HEK293 (cell line): ENCODE data around the gene COPA.

Source experiments
- CTCF ChIA-PET: fragments of 350-600 bp; formaldehyde crosslinking; extraction: SDS; loops from one replicate; lab custom pipeline; 2021; ENCODE audit warnings: antibody characterized with exemption; lab: Yijun Ruan, JAX
- POLR2A ChIA-PET: fragments of 300-600 bp; formaldehyde crosslinking; extraction: SDS; loops from one replicate; lab custom pipeline; 2020; ENCODE audit warnings: antibody characterized with exemption, inconsistent platforms; lab: Yijun Ruan, JAX
- H3K27ac ChIP-seq: fragments of 200-500 bp; sonication (Bioruptor generic); 2 replicates; pipeline ENCODE4 v1.5.1; 2014; ENCODE audit warnings: low read depth, low read length, control low read depth, inconsistent platforms; ENCODE audit errors: extremely low read depth
- H3K36me3 ChIP-seq, 2 experiments: fragments of 200-500 bp in 1 of 2; sonication (Bioruptor generic) in 1 of 2; 1 replicate in 1 of 2; 2 replicates in 1 of 2; pipeline ENCODE4 v1.5.1; 2014 to 2017; ENCODE audit warnings: inconsistent platforms in 2 of 2, low read length in 2 of 2; ENCODE audit not compliant: control insufficient read depth in 2 of 2, insufficient read depth in 1 of 2
- H3K4me1 ChIP-seq: fragments of 200-500 bp; sonication (Bioruptor generic); 2 replicates; pipeline ENCODE4 v1.5.1; 2014; ENCODE audit warnings: mild to moderate bottlenecking, low read length, inconsistent platforms; ENCODE audit not compliant: control insufficient read depth, insufficient read depth
- H3K4me3 ChIP-seq: 2 replicates; pipeline ENCODE4 v1.5.1; 2011; ENCODE audit warnings: low read depth, mild to moderate bottlenecking, control low read depth, low read length, moderate library complexity
- H3K9me3 ChIP-seq: fragments of 200-500 bp; sonication (Bioruptor generic); 2 replicates; pipeline ENCODE4 v1.5.1; 2014; ENCODE audit warnings: low read depth, low read length, inconsistent platforms; ENCODE audit not compliant: control insufficient read depth, insufficient read depth
- GFI1B ChIP-seq: fragments of 450-650 bp; formaldehyde crosslinking; IDR thresholded peaks from 2 replicates; pipeline ENCODE4 v1.5.1; 2016; ENCODE audit warnings: missing biosample characterization, missing genetic modification characterization
- GLIS1 ChIP-seq: fragments of 450-650 bp; formaldehyde crosslinking; IDR thresholded peaks from 2 replicates; pipeline ENCODE4 v1.5.1; 2016; ENCODE audit warnings: missing biosample characterization, missing genetic modification characterization
- GLIS2 ChIP-seq: fragments of 450-650 bp; formaldehyde crosslinking; IDR thresholded peaks from 2 replicates; pipeline ENCODE4 v1.5.1; 2016; ENCODE audit warnings: missing biosample characterization, missing genetic modification characterization
- PRDM2 ChIP-seq: fragments of 450-650 bp; formaldehyde crosslinking; IDR thresholded peaks from 2 replicates; pipeline ENCODE4 v1.5.1; 2016; ENCODE audit warnings: missing biosample characterization, missing genetic modification characterization, borderline replicate concordance
- SP7 ChIP-seq: fragments of 450-650 bp; formaldehyde crosslinking; IDR thresholded peaks from 2 replicates; pipeline ENCODE4 v1.5.1; 2016; ENCODE audit warnings: missing biosample characterization, missing genetic modification characterization
- WT1 ChIP-seq: fragments of 450-650 bp; formaldehyde crosslinking; IDR thresholded peaks from 2 replicates; pipeline ENCODE4 v1.5.1; 2016; ENCODE audit warnings: missing biosample characterization, missing genetic modification characterization
- ZBTB1 ChIP-seq: fragments of 450-650 bp; formaldehyde crosslinking; IDR thresholded peaks from 2 replicates; pipeline ENCODE4 v1.5.1; 2016; ENCODE audit warnings: missing biosample characterization, missing genetic modification characterization
- ZNF18 ChIP-seq: fragments of 450-650 bp; formaldehyde crosslinking; IDR thresholded peaks from 2 replicates; pipeline ENCODE4 v1.5.1; 2016; ENCODE audit warnings: missing biosample characterization, missing genetic modification characterization
- ZNF239 ChIP-seq: fragments of 450-650 bp; formaldehyde crosslinking; IDR thresholded peaks from 2 replicates; pipeline ENCODE4 v1.5.1; 2016; ENCODE audit warnings: missing biosample characterization, missing genetic modification characterization
- ZNF24 ChIP-seq: fragments of 450-650 bp; formaldehyde crosslinking; IDR thresholded peaks from 2 replicates; pipeline ENCODE4 v1.5.1; 2016; ENCODE audit warnings: missing biosample characterization, missing genetic modification characterization
- ZNF292 ChIP-seq: fragments of 450-650 bp; formaldehyde crosslinking; IDR thresholded peaks from 2 replicates; pipeline ENCODE4 v1.5.1; 2016; ENCODE audit warnings: low read depth, missing biosample characterization, missing genetic modification characterization, borderline replicate concordance
- ZNF302 ChIP-seq: fragments of 450-650 bp; formaldehyde crosslinking; IDR thresholded peaks from 2 replicates; pipeline ENCODE4 v1.5.1; 2016; ENCODE audit warnings: missing biosample characterization, missing genetic modification characterization, low read depth
- ZNF335 ChIP-seq: fragments of 450-650 bp; formaldehyde crosslinking; conservative IDR thresholded peaks from 2 replicates; pipeline ENCODE4 v1.5.1; 2016; ENCODE audit warnings: missing biosample characterization, missing genetic modification characterization
- ZNF350 ChIP-seq: fragments of 450-650 bp; formaldehyde crosslinking; IDR thresholded peaks from 2 replicates; pipeline ENCODE4 v1.5.0; 2017; ENCODE audit warnings: missing biosample characterization, mild to moderate bottlenecking, missing genetic modification characterization
- ZNF366 ChIP-seq: fragments of 450-650 bp; formaldehyde crosslinking; conservative IDR thresholded peaks from 2 replicates; pipeline ENCODE4 v1.5.1; 2016; ENCODE audit warnings: missing biosample characterization, missing genetic modification characterization
- ZNF37A ChIP-seq: fragments of 450-650 bp; IDR thresholded peaks from 2 replicates; pipeline ENCODE4 v1.5.1; 2018; ENCODE audit warnings: missing biosample characterization, missing genetic modification characterization
- ZNF398 ChIP-seq: fragments of 450-650 bp; formaldehyde crosslinking; IDR thresholded peaks from 2 replicates; pipeline ENCODE4 v1.5.1; 2017; ENCODE audit warnings: missing biosample characterization, missing genetic modification characterization
- ZNF621 ChIP-seq: fragments of 450-650 bp; formaldehyde crosslinking; IDR thresholded peaks from 2 replicates; pipeline ENCODE4 v1.5.1; 2017; ENCODE audit warnings: missing biosample characterization, missing genetic modification characterization
- ZNF704 ChIP-seq: fragments of 450-650 bp; formaldehyde crosslinking; IDR thresholded peaks from 2 replicates; pipeline ENCODE4 v1.5.1; 2016; ENCODE audit warnings: missing biosample characterization, missing genetic modification characterization

The COPA gene

GRCh38 chr1:160261893-160262794 is 80.9 kb downstream of the COPA start, which contains the start of gene DCAF8 (continued):
- TF ChIP-seq PRDM2 = no peak
- TF ChIP-seq ZNF37A = no peak
- no peak for TF ChIP-seq ZNF621 (tag by site-specific recombination)
- TF ChIP-seq GLIS2 (tag by site-specific recombination) = peak; percentile 54
- no peak for TF ChIP-seq ZNF350 (tag by site-specific recombination)

- peaks cover 31% of the 10 kb centered on the region for H3K4me1 ChIP-seq
- H3K4me3 ChIP-seq = peak overlapping the region; percentile 94
- no peaks in the 10 kb centered on the region for H3K36me3 ChIP-seq
- ChIA-PET POLR2A (interaction anchor here (0.8 to 1.8 kb wide), 7 partner anchors 9 to 163 kb away, joined by 3 to 10 read pairs (median 4); partner anchors contain the start of genes IGSF8 and PEX19), CTCF (interaction anchor here (0.6 to 5.4 kb wide), 5 partner anchors 9 to 1066 kb away, joined by 3 to 35 read pairs (median 5); no protein-coding TSS in a partner anchor)
- no peaks in the 10 kb centered on the region for H3K9me3 ChIP-seq
- H3K27ac ChIP-seq = peak overlapping the region; percentile 92
- TF ChIP-seq ZNF239 (tag by site-specific recombination) (no peak), ZNF704 (no peak), ZNF366 (tag by site-specific recombination) (no peak), WT1 (tag by site-specific recombination) (peak; percentile 62), GLIS1 (no peak; the same call in 1 of the 2 replicates), ZNF292 (tag by site-specific recombination) (no peak), ZBTB1 (no peak), ZNF24 (tag by site-specific recombination) (no peak), GFI1B (tag by site-specific recombination) (0 out of 2 replicates have a peak, but pooled peaks have one; percentile 19), SP7 (no peak), ZNF335 (tag by site-specific recombination) (0 out of 2 replicates have a peak, but pooled peaks have one; percentile 25), ZNF18 (no peak), ZNF302 (tag by site-specific recombination) (no peak), ZNF398 (peak; percentile 70)
These were observed 81.5 kb downstream of the COPA start for GRCh38 chr1:160261556-160261892.
